RWPE1 (cell line): ENCODE data around the gene USP7.
A peak's percentile ranks its signal among the peaks of the same experiment; 100 is the strongest.

Experiments
- CTCF ChIA-PET: fragments of 350-600 bp; sonication (Branson Sonifier 250); formaldehyde crosslinking; extraction: SDS; loops from one replicate; lab custom pipeline; 2021; lab: Yijun Ruan, JAX
- POLR2A ChIA-PET: fragments of 400-600 bp; formaldehyde crosslinking; extraction: SDS; loops from one replicate; lab custom pipeline; 2020; ENCODE audit warnings: antibody characterized with exemption; ENCODE audit not compliant: low non-redundant PET; lab: Yijun Ruan, JAX
- DNase-seq: peaks from one replicate; pipeline ENCODE4 v3.0.0; 2012; ENCODE audit warnings: low spot score
- H3K27ac ChIP-seq: fragments of 450-650 bp; 2 replicates; pipeline ENCODE4 v1.5.1; 2017
- CTCF ChIP-seq: fragments of 450-650 bp; conservative IDR thresholded peaks from 2 replicates; pipeline ENCODE4 v1.5.1; 2017; ENCODE audit warnings: low read depth, mild to moderate bottlenecking

USP7 gene

GRCh38 chr16:8963821-8964441 is at the start of gene USP7:
Gene USP7, minus strand, starts transcription at chr16:8963906. Its CDS starts 621 bp downstream, at chr16:8963285.
- H3K27ac ChIP-seq: peak within 1 kb of the TSS; percentile 75
- peak; percentile 91 for DNase-seq
- ChIA-PET CTCF (interaction anchor here (0.5 to 0.6 kb wide), 2 partner anchors 88 to 278 kb away, joined by 3 to 4 read pairs; no protein-coding TSS in a partner anchor), POLR2A (no interaction called here)
- TF ChIP-seq CTCF: no peak

GRCh38 chr16:9013508-9013864 is 49.8 kb upstream of the USP7 start:
- ChIA-PET POLR2A (no interaction called here), CTCF (interaction anchor here (0.7 kb wide), 1 partner anchor 122 kb away, joined by 3 read pairs; no protein-coding TSS in a partner anchor)
- TF ChIP-seq CTCF: no peak

GRCh38 chr16:9012848-9013507 is 49.3 kb upstream of the USP7 start:
- no peak overlapping the region for H3K27ac ChIP-seq
- ChIA-PET POLR2A (no interaction called here), CTCF (interaction anchor here (0.7 kb wide), 1 partner anchor 122 kb away, joined by 3 read pairs; no protein-coding TSS in a partner anchor)
- TF ChIP-seq CTCF: no peak
- DNase-seq: no peak

More at GRCh38 chr16:9013508-9013864, 49.8 kb upstream of the USP7 start:
- no peak for DNase-seq
- H3K27ac ChIP-seq: no peak overlapping the region

- ChIA-PET CTCF (no interaction called here), POLR2A (no interaction called here)
- TF ChIP-seq CTCF: no peak
- H3K27ac ChIP-seq: no peak overlapping the region
- DNase-seq: no peak
Measured at GRCh38 chr16:9012330-9012729, 48.6 kb upstream of the USP7 start.

- CTCF ChIA-PET: interaction anchor here (0.6 to 2.1 kb wide), 13 partner anchors 9 to 227 kb away, joined by 3 to 10 read pairs (median 4); no protein-coding TSS in a partner anchor
- POLR2A ChIA-PET: interaction anchor here (0.6 kb wide), 1 partner anchor 82 kb away, joined by 4 read pairs; no protein-coding TSS in a partner anchor
- peak; percentile 77 for DNase-seq
- no peak overlapping the region for H3K27ac ChIP-seq
- peak; percentile 83 for TF ChIP-seq CTCF
Measured at GRCh38 chr16:9008601-9009260, 45.0 kb upstream of the USP7 start.

- no peak for TF ChIP-seq CTCF
- POLR2A ChIA-PET: no interaction called here
Measured at GRCh38 chr16:9007177-9007794, 43.6 kb upstream of the USP7 start.

More at GRCh38 chr16:9007177-9007794, 43.6 kb upstream of the USP7 start:
- H3K27ac ChIP-seq: no peak overlapping the region
- no peak for DNase-seq
- CTCF ChIA-PET: interaction anchor here (0.6 to 1.2 kb wide), 3 partner anchors 13 to 58 kb away, joined by 3 to 5 read pairs (median 4); no protein-coding TSS in a partner anchor
